Measurements from ENCODE around the gene TPBGL. TPM values are rescaled to one million over a fixed set of nuclear protein-coding genes. Genes with fewer than 3 reads are reported as not detected.
A peak's percentile ranks its signal among the peaks of the same experiment; 100 is the strongest.

Gene TPBGL
- not detected in 2 replicates for total RNA-seq

- DNase-seq (no peak), ATAC-seq (ENCODE audit: low read depth) (no peak)
- Mint-ChIP-seq H3K27me3 (peaks cover 55% of the 10 kb centered on the region), H3K27ac (no peak within 1 kb of the TSS), H3K4me1 (peaks cover 10% of the 10 kb centered on the region), H3K9me3 (no peaks in the 10 kb centered on the region), H3K4me3 (peak within 1 kb of the TSS; percentile 66), H3K36me3 (ENCODE audit: low read depth) (no peaks in the 10 kb centered on the region)
- TF ChIP-seq CTCF (IDR thresholded peaks at IDR 0.05), result no peak
- intact Hi-C loops (cut with micrococcal nuclease), result loop anchor here (1.0 kb wide), 2 partner anchors 96 to 100 kb away; no protein-coding TSS in a partner anchor
- POLR2A ChIA-PET, result no interaction called here
- CTCF ChIA-PET, result interaction anchor here (0.6 to 3.3 kb wide), 8 partner anchors 8 to 311 kb away, joined by 3 to 29 read pairs (median 4); partner anchors contain the start of gene NEU3
These were observed at the start of gene TPBGL for GRCh38 chr11:75240311-75241035. TPBGL (plus strand) TSS chr11:75240774; CDS start chr11:75241050, 276 bp downstream.

GRCh38 chr11:75191330-75191717, 49.2 kb upstream of the TPBGL start:
- Mint-ChIP-seq H3K36me3 (ENCODE audit: low read depth) (no peaks in the 10 kb centered on the region), H3K9me3 (no peaks in the 10 kb centered on the region), H3K27ac (no peak overlapping the region), H3K4me3 (no peak overlapping the region), H3K4me1 (no peaks in the 10 kb centered on the region), H3K27me3 (peaks cover 6% of the 10 kb centered on the region)
- POLR2A ChIA-PET, result no interaction called here
- CTCF ChIA-PET, result interaction anchor here (1.4 kb wide), 1 partner anchor 49 kb away, joined by 4 read pairs; no protein-coding TSS in a partner anchor
- DNase-seq, result no peak
- ATAC-seq (ENCODE audit: low read depth), result no peak
- TF ChIP-seq CTCF (IDR thresholded peaks at IDR 0.05), result no peak
- intact Hi-C loops (cut with micrococcal nuclease), result no loop called here

- CTCF ChIA-PET, result no interaction called here
- Mint-ChIP-seq H3K4me1 (no peaks in the 10 kb centered on the region), H3K4me3 (no peak overlapping the region), H3K27me3 (peaks cover 6% of the 10 kb centered on the region), H3K9me3 (no peaks in the 10 kb centered on the region), H3K27ac (no peak overlapping the region), H3K36me3 (ENCODE audit: low read depth) (no peaks in the 10 kb centered on the region)
- POLR2A ChIA-PET, result no interaction called here
- intact Hi-C loops (cut with micrococcal nuclease), result no loop called here
- no peak for TF ChIP-seq CTCF (IDR thresholded peaks at IDR 0.05)
- ATAC-seq (ENCODE audit: low read depth) (no peak), DNase-seq (no peak)
These were observed 47.3 kb upstream of the TPBGL start for GRCh38 chr11:75193271-75193670.

- Mint-ChIP-seq H3K27me3 (peaks cover 6% of the 10 kb centered on the region), H3K4me3 (no peak overlapping the region), H3K27ac (no peak overlapping the region), H3K9me3 (no peaks in the 10 kb centered on the region), H3K36me3 (ENCODE audit: low read depth) (no peaks in the 10 kb centered on the region), H3K4me1 (no peaks in the 10 kb centered on the region)
- ChIA-PET POLR2A (no interaction called here), CTCF (no interaction called here)
- no peak for DNase-seq
- intact Hi-C loops (cut with micrococcal nuclease), result no loop called here
- TF ChIP-seq CTCF (IDR thresholded peaks at IDR 0.05), result no peak
- no peak for ATAC-seq (ENCODE audit: low read depth)
These were observed 46.9 kb upstream of the TPBGL start for GRCh38 chr11:75193711-75194110.

GRCh38 chr11:75194147-75194546, 46.4 kb upstream of the TPBGL start:
- no peaks in the 10 kb centered on the region for H3K9me3 Mint-ChIP-seq
- POLR2A ChIA-PET, result no interaction called here

More at GRCh38 chr11:75194147-75194546, 46.4 kb upstream of the TPBGL start:
- CTCF ChIA-PET, result interaction anchor here (0.5 to 1.5 kb wide), 2 partner anchors 54 to 263 kb away, joined by 3 read pairs; no protein-coding TSS in a partner anchor
- Mint-ChIP-seq H3K27me3 (peaks cover 6% of the 10 kb centered on the region), H3K27ac (no peak overlapping the region), H3K4me3 (no peak overlapping the region), H3K36me3 (ENCODE audit: low read depth) (no peaks in the 10 kb centered on the region), H3K4me1 (no peaks in the 10 kb centered on the region)
- intact Hi-C loops (cut with micrococcal nuclease), result no loop called here
- TF ChIP-seq CTCF (IDR thresholded peaks at IDR 0.05), result no peak
- DNase-seq (no peak), ATAC-seq (ENCODE audit: low read depth) (no peak)

Measured in activated B cell treated with CpG ODN at 0.5 μM for 24 hours (primary cell).